Caco-2 (cell line): ENCODE data around the gene MRPS22. TPM values are rescaled to one million over a fixed set of nuclear protein-coding genes. Genes with fewer than 3 reads are reported as not detected.

ENCODE experiments used
- BruUV-seq: library from RNA; stranded (reverse); fragments of 400-500 nt; replicated peaks from 2 replicates; lab custom pipeline; 2021; lab: Mats Ljungman, UMichigan
- CTCF ChIA-PET: fragments of 300-600 bp; sonication (Branson Sonifier 250); formaldehyde crosslinking; loops from one replicate; lab custom pipeline; 2022; ENCODE audit warnings: antibody characterized with exemption; lab: Charles Lee
- POLR2A ChIA-PET: fragments of 300-600 bp; sonication (Branson Sonifier 250); formaldehyde crosslinking; loops from one replicate; lab custom pipeline; 2022; ENCODE audit warnings: antibody characterized with exemption; lab: Charles Lee
- DNase-seq, 2 experiments: peaks; one replicate each; pipeline versions ENCODE4 v3.0.0 to v3.0.0-alpha.2; 2020 to 2022
- H3K27me3 ChIP-seq: replicated peaks from 2 replicates; pipeline ENCODE4 v1.6.0; 2011; ENCODE audit warnings: low read length; ENCODE audit not compliant: control insufficient read depth, insufficient read depth
- H3K36me3 ChIP-seq: 2 replicates; pipeline ENCODE4 v1.5.1; 2011; ENCODE audit warnings: low read length; ENCODE audit not compliant: control insufficient read depth, insufficient read depth
- H3K4me1 ChIP-seq: fragments of 250-450 bp; sonication (Bioruptor Pico); 2 replicates; pipeline ENCODE4 v1.5.1; 2020; ENCODE audit warnings: mild to moderate bottlenecking
- H3K4me3 ChIP-seq: 2 replicates; pipeline ENCODE4 v1.5.1; 2011; ENCODE audit warnings: low read depth, mild to moderate bottlenecking, control low read depth, low read length
- H3K9me3 ChIP-seq: fragments of 250-450 bp; sonication (Bioruptor Pico); 2 replicates; pipeline ENCODE4 v1.5.1; 2020; ENCODE audit warnings: mild to moderate bottlenecking, moderate library complexity
- H3K27ac Mint-ChIP-seq: one replicate; pipeline ENCODE4 v1.8.0; 2022; ENCODE audit warnings: mixed read lengths; ENCODE audit not compliant: unreplicated experiment
- H3K27me3 Mint-ChIP-seq: one replicate; pipeline ENCODE4 v1.8.0; 2022; ENCODE audit warnings: mixed read lengths; ENCODE audit not compliant: insufficient read depth, unreplicated experiment
- H3K36me3 Mint-ChIP-seq: one replicate; pipeline ENCODE4 v1.8.0; 2022; ENCODE audit warnings: mild to moderate bottlenecking, mixed read lengths; ENCODE audit not compliant: insufficient read depth, unreplicated experiment
- H3K4me1 Mint-ChIP-seq: one replicate; pipeline ENCODE4 v1.8.0; 2022; ENCODE audit warnings: low read depth, mixed read lengths; ENCODE audit not compliant: unreplicated experiment
- H3K4me3 Mint-ChIP-seq: one replicate; pipeline ENCODE4 v1.8.0; 2022; ENCODE audit warnings: mild to moderate bottlenecking, moderate library complexity, mixed read lengths; ENCODE audit not compliant: unreplicated experiment
- H3K9me3 Mint-ChIP-seq: one replicate; pipeline ENCODE4 v1.8.0; 2022; ENCODE audit warnings: mixed read lengths; ENCODE audit not compliant: unreplicated experiment
- CTCF ChIP-seq, 2 experiments: fragments of 200-600 bp in 1 of 2; IDR thresholded peaks; 1 replicate in 1 of 2; 2 replicates in 1 of 2; pipeline versions ENCODE4 v1.5.1 to v1.8.0; 2011 to 2022; ENCODE audit warnings: antibody characterized with exemption in 1 of 2, control low read depth in 1 of 2, inconsistent platforms in 1 of 2, low read depth in 1 of 2, low read length in 1 of 2, mild to moderate bottlenecking in 1 of 2, moderate library complexity in 1 of 2; ENCODE audit not compliant: insufficient read depth in 1 of 2, severe bottlenecking in 1 of 2, unreplicated experiment in 1 of 2
- intact Hi-C: fragments of 100-400 bp; cut with micrococcal nuclease; formaldehyde crosslinking; loops from one replicate; pipeline ENCODE4 v1.10.0; 2022; ENCODE audit not compliant: unreplicated experiment
- total RNA-seq: library from RNA; stranded (reverse); gene quantifications from 2 replicates; pipeline ENCODE4 v1.2.3, GENCODE V29; 2022

The MRPS22 gene
- total RNA-seq, 1 experiment from 2014 or later, result 63.9 TPM

DNA sequence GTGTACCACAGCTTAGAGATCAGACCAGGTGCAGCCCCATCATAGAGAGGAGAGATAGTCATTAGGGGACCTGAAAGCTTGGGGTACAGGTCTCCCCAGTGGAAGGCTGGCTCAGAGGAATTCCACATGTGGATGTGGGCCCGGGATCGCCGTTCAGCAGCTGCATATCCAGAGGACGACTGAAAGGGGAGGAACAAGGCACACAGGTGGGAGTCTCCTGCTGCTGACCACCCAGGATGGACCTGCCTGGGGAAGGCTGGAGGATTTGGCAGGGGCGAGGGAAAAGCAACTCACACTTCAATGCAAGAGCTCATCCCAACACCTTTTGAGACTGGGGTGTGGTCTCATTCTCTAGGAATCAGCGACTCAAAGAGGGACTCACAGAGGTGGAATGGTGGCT is 25.0 kb upstream of the MRPS22 start:
- no peaks in the 10 kb centered on the region for H3K9me3 ChIP-seq
- CTCF ChIA-PET, result interaction anchor here (1.4 kb wide), 1 partner anchor 8 kb away, joined by 3 read pairs; no protein-coding TSS in a partner anchor
- no peak for DNase-seq
- no peak overlapping the region for H3K4me3 Mint-ChIP-seq
- no peak overlapping the region for H3K27ac Mint-ChIP-seq
- H3K36me3 ChIP-seq, result no peaks in the 10 kb centered on the region
- H3K9me3 Mint-ChIP-seq, result no peaks in the 10 kb centered on the region
- POLR2A ChIA-PET, result no interaction called here
- no peak for TF ChIP-seq CTCF (IDR thresholded peaks at IDR 0.05; ENCODE audit: insufficient read depth in 1 of 2, low read depth in 1 of 2, low read length in 1 of 2, severe bottlenecking in 1 of 2, unreplicated experiment in 1 of 2)
- BruUV-seq, result no TSS peak
- H3K27me3 ChIP-seq, result no peaks in the 10 kb centered on the region
- no peak overlapping the region for H3K4me3 ChIP-seq
- peaks cover 22% of the 10 kb centered on the region for H3K4me1 ChIP-seq
- intact Hi-C loops, result no loop called here
- H3K36me3 Mint-ChIP-seq, result no peaks in the 10 kb centered on the region
- no peaks in the 10 kb centered on the region for H3K27me3 Mint-ChIP-seq
- peaks cover 18% of the 10 kb centered on the region for H3K4me1 Mint-ChIP-seq

DNA sequence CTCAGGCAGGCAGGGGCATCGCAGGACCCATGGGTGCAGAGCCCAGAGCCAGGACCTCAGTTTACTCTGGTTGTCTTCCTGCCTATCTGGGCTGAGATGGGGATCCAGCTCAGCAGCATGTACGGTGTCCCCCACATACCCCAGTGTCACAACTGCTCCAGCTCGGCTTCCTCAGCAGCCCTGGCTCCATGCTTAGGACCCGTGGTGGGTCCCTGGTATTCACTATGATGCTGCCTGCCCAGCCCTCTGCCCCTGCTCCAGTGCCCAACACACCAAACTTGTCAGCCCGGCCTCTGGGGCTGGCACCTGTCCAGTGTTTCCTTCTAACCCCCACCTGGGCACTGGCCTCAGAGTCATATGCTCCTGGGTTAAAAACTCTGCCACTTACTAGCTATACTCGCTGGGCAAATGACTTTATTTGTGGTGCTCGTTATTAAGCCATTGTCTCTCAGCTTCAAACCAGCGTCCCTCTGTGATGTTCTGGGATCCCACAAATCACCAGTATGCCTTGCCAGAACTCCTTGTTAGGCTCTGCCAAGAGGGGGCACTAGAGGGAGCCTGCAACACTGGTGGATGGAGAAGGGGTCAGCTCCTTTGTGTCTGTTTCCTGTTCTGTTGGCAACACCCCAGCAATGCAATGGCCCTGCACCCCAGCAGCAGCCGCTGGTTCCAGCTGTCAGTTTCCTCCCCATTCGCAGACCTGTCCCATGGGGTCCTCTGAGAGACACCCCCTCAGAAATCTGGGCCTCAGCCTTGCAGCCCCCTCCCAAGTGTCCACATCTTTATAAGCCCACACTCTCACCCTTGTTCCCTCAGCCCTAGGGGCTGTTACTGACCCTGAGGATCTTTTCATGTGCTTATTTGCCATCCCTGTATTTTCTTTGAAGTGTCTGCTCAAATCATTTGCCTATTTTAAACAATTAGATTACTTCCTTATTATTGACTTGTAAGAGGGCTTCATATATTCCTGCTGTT is 24.1 kb upstream of the MRPS22 start:
- intact Hi-C loops, result no loop called here

More for the DNA sequence above, 24.1 kb upstream of the MRPS22 start:
- H3K4me1 ChIP-seq, result peaks cover 22% of the 10 kb centered on the region
- TF ChIP-seq CTCF (IDR thresholded peaks at IDR 0.05; ENCODE audit: insufficient read depth in 1 of 2, low read depth in 1 of 2, low read length in 1 of 2, severe bottlenecking in 1 of 2, unreplicated experiment in 1 of 2), result peak in 1 of 2 experiments; percentile 50
- POLR2A ChIA-PET, result no interaction called here
- Mint-ChIP-seq H3K36me3 (no peaks in the 10 kb centered on the region), H3K27ac (peak overlapping the region; percentile 16), H3K4me3 (no peak overlapping the region), H3K27me3 (no peaks in the 10 kb centered on the region), H3K4me1 (peaks cover 18% of the 10 kb centered on the region), H3K9me3 (no peaks in the 10 kb centered on the region)
- DNase-seq, result peak in 1 of 2 experiments; percentile 37
- H3K9me3 ChIP-seq, result no peaks in the 10 kb centered on the region
- no peaks in the 10 kb centered on the region for H3K27me3 ChIP-seq
- H3K4me3 ChIP-seq, result no peak overlapping the region
- no TSS peak for BruUV-seq
- CTCF ChIA-PET, result interaction anchor here (1.4 kb wide), 1 partner anchor 9 kb away, joined by 3 read pairs; no protein-coding TSS in a partner anchor
- no peaks in the 10 kb centered on the region for H3K36me3 ChIP-seq
